ENCODE data around the gene PRR7.

PRR7 gene

DNA sequence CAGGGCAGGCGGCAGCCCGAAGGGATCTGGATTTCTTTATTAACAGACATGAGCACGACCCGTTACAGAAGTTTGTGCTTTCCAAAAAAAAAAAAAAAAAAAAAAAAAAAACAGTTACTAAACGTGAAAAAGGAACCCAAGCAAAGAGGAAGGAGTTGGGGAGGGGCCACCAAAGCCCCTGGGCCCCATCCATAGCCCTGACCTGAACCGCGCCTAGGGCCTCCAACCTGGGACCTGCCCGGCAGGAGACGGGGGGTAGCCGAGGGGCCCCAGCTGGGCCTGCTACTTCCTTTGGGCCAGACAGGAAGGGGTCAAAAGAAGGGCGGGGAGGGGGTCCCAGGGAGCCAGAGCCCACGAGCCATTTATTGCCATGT lies 10.0 kb downstream of the PRR7 start:
- Histone ChIP-seq H3K27ac (ENCODE audit: extremely low read depth, low read depth, low read length) (0 out of 2 replicates have a peak overlapping the region, but pooled peaks have one; percentile 11), H3K4me3 (ENCODE audit: low read depth, low read length) (no peak overlapping the region), H3K4me1 (ENCODE audit: control insufficient read depth, insufficient read depth, low read length) (peaks cover 8% of the 10 kb centered on the region), H3K36me3 (ENCODE audit: control insufficient read depth in 2 of 2, insufficient read depth in 1 of 2, low read length in 2 of 2) (peaks cover 4 to 42% of the 10 kb centered on the region in 2 experiments; a peak in 2 of 3 replicates), H3K9me3 (ENCODE audit: control insufficient read depth, insufficient read depth, low read depth, low read length) (no peaks in the 10 kb centered on the region)
- CTCF ChIA-PET: interaction anchor here (0.6 to 2.9 kb wide), 17 partner anchors 10 to 147 kb away, joined by 3 to 24 read pairs (median 5); partner anchors contain the start of genes PDLIM7, PRR7 and SLC34A1
- TF ChIP-seq KLF10 (tag by site-specific recombination; IDR thresholded peaks at IDR 0.05): no peak
- TF ChIP-seq, protein P1, sequence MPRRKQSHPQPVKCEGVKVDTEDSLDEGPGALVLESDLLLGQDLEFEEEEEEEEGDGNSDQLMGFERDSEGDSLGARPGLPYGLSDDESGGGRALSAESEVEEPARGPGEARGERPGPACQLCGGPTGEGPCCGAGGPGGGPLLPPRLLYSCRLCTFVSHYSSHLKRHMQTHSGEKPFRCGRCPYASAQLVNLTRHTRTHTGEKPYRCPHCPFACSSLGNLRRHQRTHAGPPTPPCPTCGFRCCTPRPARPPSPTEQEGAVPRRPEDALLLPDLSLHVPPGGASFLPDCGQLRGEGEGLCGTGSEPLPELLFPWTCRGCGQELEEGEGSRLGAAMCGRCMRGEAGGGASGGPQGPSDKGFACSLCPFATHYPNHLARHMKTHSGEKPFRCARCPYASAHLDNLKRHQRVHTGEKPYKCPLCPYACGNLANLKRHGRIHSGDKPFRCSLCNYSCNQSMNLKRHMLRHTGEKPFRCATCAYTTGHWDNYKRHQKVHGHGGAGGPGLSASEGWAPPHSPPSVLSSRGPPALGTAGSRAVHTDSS (tag by site-specific recombination; IDR thresholded peaks at IDR 0.05): no peak
- no peak for TF ChIP-seq MYNN (tag by site-specific recombination; IDR thresholded peaks at IDR 0.05; ENCODE audit: borderline replicate concordance)
- no peak for TF ChIP-seq ZIC2 (tag by site-specific recombination; IDR thresholded peaks at IDR 0.05)
- TF ChIP-seq ZNF664 (tag by site-specific recombination; IDR thresholded peaks at IDR 0.05): no peak
- no peak for TF ChIP-seq MZF1 (tag by site-specific recombination; IDR thresholded peaks at IDR 0.05; ENCODE audit: borderline replicate concordance)
- no peak for TF ChIP-seq ZNF223 (tag by site-specific recombination; IDR thresholded peaks at IDR 0.05)
- no peak for TF ChIP-seq ZBTB1 (tag by site-specific recombination; IDR thresholded peaks at IDR 0.05)
- POLR2A ChIA-PET: interaction anchor here (1.5 to 5.4 kb wide), 4 partner anchors 12 to 38 kb away, joined by 7 to 89 read pairs (median 13); partner anchors contain the start of genes GRK6 and PDLIM7

DNA sequence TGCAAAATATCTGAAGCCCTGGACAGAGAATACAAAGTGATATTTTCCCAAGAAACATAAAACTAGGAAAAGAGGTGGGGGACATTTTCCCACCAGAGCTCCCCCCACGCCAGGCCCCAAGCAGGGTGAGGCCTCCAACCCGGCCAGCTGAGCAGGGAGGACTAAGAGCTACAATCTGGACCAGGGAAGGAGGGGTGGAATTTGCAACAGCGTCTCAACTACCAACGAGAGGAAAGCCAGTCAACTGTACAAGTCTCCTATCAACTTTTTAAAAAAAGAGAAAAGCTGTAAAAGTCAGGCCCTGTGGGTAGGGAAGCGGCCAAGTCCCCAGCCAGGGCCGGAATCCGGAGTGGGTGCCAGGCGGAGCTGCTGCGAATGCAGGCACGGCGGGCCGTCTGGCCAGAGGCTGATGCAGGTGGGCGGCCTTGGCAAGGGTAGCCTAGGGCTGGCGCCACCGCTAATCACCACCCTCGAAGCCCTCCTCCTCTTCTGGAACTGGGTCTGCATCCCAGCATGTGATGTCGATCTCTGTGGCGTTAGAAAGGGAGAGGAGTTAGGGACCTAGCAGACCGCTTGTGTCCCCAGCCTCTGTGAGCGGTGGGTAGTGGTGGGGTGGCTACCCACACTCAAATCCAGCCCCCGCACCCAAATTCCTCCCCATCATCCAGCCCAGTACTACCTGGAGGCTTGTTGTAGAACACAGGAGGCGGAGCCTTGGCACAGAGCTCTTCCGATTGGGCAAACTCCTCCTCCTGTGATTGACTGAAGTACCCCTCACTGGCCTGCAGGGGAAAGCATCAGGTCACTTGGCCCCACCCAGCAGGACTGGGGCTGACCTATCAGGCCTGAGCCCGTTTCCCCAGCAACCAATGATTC lies 10.6 kb downstream of the PRR7 start:
- Histone ChIP-seq H3K9me3 (ENCODE audit: control insufficient read depth, insufficient read depth, low read depth, low read length) (no peaks in the 10 kb centered on the region), H3K36me3 (ENCODE audit: control insufficient read depth in 2 of 2, insufficient read depth in 1 of 2, low read length in 2 of 2) (peaks cover 4 to 47% of the 10 kb centered on the region in 2 experiments; a peak in 2 of 3 replicates), H3K4me3 (ENCODE audit: low read depth, low read length) (no peak overlapping the region), H3K27ac (ENCODE audit: extremely low read depth, low read depth, low read length) (0 out of 2 replicates have a peak overlapping the region, but pooled peaks have one; percentile 11), H3K4me1 (ENCODE audit: control insufficient read depth, insufficient read depth, low read length) (peaks cover 8% of the 10 kb centered on the region)
- ChIA-PET CTCF (interaction anchor here (0.6 to 2.9 kb wide), 28 partner anchors 8 to 149 kb away, joined by 3 to 24 read pairs (median 4); partner anchors contain the start of genes MXD3, PDLIM7, PRR7 and SLC34A1), POLR2A (interaction anchor here (0.6 to 5.4 kb wide), 19 partner anchors 8 to 447 kb away, joined by 3 to 89 read pairs (median 5); partner anchors contain the start of genes DBN1, GRK6, MXD3 and PDLIM7)
- TF ChIP-seq ZNF670 (tag by site-specific recombination; IDR thresholded peaks at IDR 0.05; ENCODE audit: low read depth) (no peak), MZF1 (tag by site-specific recombination; IDR thresholded peaks at IDR 0.05; ENCODE audit: borderline replicate concordance) (no peak), ZBTB21 (tag by site-specific recombination; IDR thresholded peaks at IDR 0.05) (no peak), GFI1B (tag by site-specific recombination; IDR thresholded peaks at IDR 0.05) (no peak), ZBTB20 (tag by site-specific recombination; IDR thresholded peaks at IDR 0.05) (no peak), ZNF140 (tag by site-specific recombination; IDR thresholded peaks at IDR 0.05) (no peak), EGR2 (tag by site-specific recombination; IDR thresholded peaks at IDR 0.05; ENCODE audit: low read depth) (peak; percentile 84), ZNF223 (tag by site-specific recombination; IDR thresholded peaks at IDR 0.05) (no peak), MYNN (tag by site-specific recombination; IDR thresholded peaks at IDR 0.05; ENCODE audit: borderline replicate concordance) (peak; percentile 87; the same call in 1 of the 2 replicates), ZNF10 (tag by site-specific recombination; IDR thresholded peaks at IDR 0.05) (no peak), SCRT1 (tag by site-specific recombination; IDR thresholded peaks at IDR 0.05; ENCODE audit: borderline replicate concordance) (0 out of 2 replicates have a peak, but pooled peaks have one; percentile 36), ZNF843 (tag by site-specific recombination; IDR thresholded peaks at IDR 0.05) (no peak), ZFP37 (tag by site-specific recombination; IDR thresholded peaks at IDR 0.05) (no peak), ZNF391 (tag by site-specific recombination; IDR thresholded peaks at IDR 0.05; ENCODE audit: borderline replicate concordance, low read depth) (no peak)
- TF ChIP-seq, protein P2, sequence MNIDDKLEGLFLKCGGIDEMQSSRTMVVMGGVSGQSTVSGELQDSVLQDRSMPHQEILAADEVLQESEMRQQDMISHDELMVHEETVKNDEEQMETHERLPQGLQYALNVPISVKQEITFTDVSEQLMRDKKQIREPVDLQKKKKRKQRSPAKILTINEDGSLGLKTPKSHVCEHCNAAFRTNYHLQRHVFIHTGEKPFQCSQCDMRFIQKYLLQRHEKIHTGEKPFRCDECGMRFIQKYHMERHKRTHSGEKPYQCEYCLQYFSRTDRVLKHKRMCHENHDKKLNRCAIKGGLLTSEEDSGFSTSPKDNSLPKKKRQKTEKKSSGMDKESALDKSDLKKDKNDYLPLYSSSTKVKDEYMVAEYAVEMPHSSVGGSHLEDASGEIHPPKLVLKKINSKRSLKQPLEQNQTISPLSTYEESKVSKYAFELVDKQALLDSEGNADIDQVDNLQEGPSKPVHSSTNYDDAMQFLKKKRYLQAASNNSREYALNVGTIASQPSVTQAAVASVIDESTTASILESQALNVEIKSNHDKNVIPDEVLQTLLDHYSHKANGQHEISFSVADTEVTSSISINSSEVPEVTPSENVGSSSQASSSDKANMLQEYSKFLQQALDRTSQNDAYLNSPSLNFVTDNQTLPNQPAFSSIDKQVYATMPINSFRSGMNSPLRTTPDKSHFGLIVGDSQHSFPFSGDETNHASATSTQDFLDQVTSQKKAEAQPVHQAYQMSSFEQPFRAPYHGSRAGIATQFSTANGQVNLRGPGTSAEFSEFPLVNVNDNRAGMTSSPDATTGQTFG (tag by site-specific recombination; IDR thresholded peaks at IDR 0.05; ENCODE audit: borderline replicate concordance): no peak
- TF ChIP-seq, protein P3, sequence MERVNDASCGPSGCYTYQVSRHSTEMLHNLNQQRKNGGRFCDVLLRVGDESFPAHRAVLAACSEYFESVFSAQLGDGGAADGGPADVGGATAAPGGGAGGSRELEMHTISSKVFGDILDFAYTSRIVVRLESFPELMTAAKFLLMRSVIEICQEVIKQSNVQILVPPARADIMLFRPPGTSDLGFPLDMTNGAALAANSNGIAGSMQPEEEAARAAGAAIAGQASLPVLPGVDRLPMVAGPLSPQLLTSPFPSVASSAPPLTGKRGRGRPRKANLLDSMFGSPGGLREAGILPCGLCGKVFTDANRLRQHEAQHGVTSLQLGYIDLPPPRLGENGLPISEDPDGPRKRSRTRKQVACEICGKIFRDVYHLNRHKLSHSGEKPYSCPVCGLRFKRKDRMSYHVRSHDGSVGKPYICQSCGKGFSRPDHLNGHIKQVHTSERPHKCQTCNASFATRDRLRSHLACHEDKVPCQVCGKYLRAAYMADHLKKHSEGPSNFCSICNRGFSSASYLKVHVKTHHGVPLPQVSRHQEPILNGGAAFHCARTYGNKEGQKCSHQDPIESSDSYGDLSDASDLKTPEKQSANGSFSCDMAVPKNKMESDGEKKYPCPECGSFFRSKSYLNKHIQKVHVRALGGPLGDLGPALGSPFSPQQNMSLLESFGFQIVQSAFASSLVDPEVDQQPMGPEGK (tag by site-specific recombination; IDR thresholded peaks at IDR 0.05): peak; percentile 11; the same call in 1 of the 2 replicates
- TF ChIP-seq, protein P4, sequence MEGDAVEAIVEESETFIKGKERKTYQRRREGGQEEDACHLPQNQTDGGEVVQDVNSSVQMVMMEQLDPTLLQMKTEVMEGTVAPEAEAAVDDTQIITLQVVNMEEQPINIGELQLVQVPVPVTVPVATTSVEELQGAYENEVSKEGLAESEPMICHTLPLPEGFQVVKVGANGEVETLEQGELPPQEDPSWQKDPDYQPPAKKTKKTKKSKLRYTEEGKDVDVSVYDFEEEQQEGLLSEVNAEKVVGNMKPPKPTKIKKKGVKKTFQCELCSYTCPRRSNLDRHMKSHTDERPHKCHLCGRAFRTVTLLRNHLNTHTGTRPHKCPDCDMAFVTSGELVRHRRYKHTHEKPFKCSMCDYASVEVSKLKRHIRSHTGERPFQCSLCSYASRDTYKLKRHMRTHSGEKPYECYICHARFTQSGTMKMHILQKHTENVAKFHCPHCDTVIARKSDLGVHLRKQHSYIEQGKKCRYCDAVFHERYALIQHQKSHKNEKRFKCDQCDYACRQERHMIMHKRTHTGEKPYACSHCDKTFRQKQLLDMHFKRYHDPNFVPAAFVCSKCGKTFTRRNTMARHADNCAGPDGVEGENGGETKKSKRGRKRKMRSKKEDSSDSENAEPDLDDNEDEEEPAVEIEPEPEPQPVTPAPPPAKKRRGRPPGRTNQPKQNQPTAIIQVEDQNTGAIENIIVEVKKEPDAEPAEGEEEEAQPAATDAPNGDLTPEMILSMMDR (tag by site-specific recombination; IDR thresholded peaks at IDR 0.05): peak; percentile 32; the same call in 1 of the 2 replicates
- TF ChIP-seq, protein P5, sequence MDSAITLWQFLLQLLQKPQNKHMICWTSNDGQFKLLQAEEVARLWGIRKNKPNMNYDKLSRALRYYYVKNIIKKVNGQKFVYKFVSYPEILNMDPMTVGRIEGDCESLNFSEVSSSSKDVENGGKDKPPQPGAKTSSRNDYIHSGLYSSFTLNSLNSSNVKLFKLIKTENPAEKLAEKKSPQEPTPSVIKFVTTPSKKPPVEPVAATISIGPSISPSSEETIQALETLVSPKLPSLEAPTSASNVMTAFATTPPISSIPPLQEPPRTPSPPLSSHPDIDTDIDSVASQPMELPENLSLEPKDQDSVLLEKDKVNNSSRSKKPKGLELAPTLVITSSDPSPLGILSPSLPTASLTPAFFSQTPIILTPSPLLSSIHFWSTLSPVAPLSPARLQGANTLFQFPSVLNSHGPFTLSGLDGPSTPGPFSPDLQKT (IDR thresholded peaks at IDR 0.05; ENCODE audit: borderline replicate concordance, low read depth, low read length): no peak
